GM12892 (cell line): ENCODE measurements around the gene C4orf33.

Experiments used
- POLR2A ChIP-seq: IDR thresholded peaks from 2 replicates; pipeline ENCODE4 v1.6.1; 2011; ENCODE audit warnings: low read depth, low read length, control low read depth
- TAF1 ChIP-seq: IDR thresholded peaks from 2 replicates; pipeline ENCODE4 v1.6.1; 2011; ENCODE audit warnings: low read depth, mild to moderate bottlenecking, control low read depth, low read length, borderline replicate concordance

- no peak for TF ChIP-seq POLR2A
- no peak for TF ChIP-seq TAF1
Measured at GRCh38 chr4:129144755-129145206, 48.8 kb downstream of the C4orf33 start.
